SK-N-SH (cell line): ENCODE measurements around the gene STK17B. TPM values are rescaled to one million over a fixed set of nuclear protein-coding genes. Genes with fewer than 3 reads are reported as not detected.

ENCODE experiments used
- CTCF ChIA-PET: fragments of 300-600, 350-600 bp; formaldehyde crosslinking; extraction: SDS; loops from one replicate; lab custom pipeline; 2021; lab: Yijun Ruan, JAX
- POLR2A ChIA-PET: fragments of 350-600 bp; sonication (Branson Sonifier 250); formaldehyde crosslinking; extraction: SDS; loops from one replicate; lab custom pipeline; 2020; ENCODE audit warnings: antibody characterized with exemption, inconsistent platforms; lab: Yijun Ruan, JAX
- DNase-seq: peaks from one replicate; pipeline ENCODE4 v3.0.0; 2012
- H2AFZ ChIP-seq: fragments of 200-600 bp; sonication (generic); 2 replicates; pipeline ENCODE4 v1.8.1; 2016; ENCODE audit warnings: antibody characterized with exemption, mild to moderate bottlenecking, low read depth
- H3F3A ChIP-seq: fragments of 200-600 bp; sonication (generic); replicated peaks from 2 replicates; pipeline ENCODE3; 2016; ENCODE audit warnings: antibody characterized with exemption, mild to moderate bottlenecking; ENCODE audit not compliant: insufficient read depth
- H3K27ac ChIP-seq, 2 experiments: fragments of 200-500 bp in 1 of 2; fragments of 200-600 bp in 1 of 2; sonication (Bioruptor generic) in 1 of 2; sonication (generic), shearing (Covaris generic) in 1 of 2; 2 replicates each; pipeline versions ENCODE4 v1.5.1 to v1.6.1; 2014 to 2016; ENCODE audit warnings: low read depth in 2 of 2, inconsistent platforms in 1 of 2, low read length in 1 of 2, mild to moderate bottlenecking in 1 of 2, mixed read lengths in 1 of 2
- H3K27me3 ChIP-seq: fragments of 200-600 bp; sonication (generic), shearing (Covaris generic); 2 replicates; pipeline ENCODE4 v1.6.1; 2016; ENCODE audit warnings: mixed run types; ENCODE audit not compliant: insufficient read depth
- H3K36me3 ChIP-seq, 2 experiments: fragments of 200-500 bp in 1 of 2; fragments of 200-600 bp in 1 of 2; sonication (Bioruptor generic) in 1 of 2; sonication (generic) in 1 of 2; replicated peaks in 1 of 2; 2 replicates each; pipeline versions ENCODE3 to v1.5.1; 2014 to 2016; ENCODE audit warnings: low read length in 1 of 2, mild to moderate bottlenecking in 1 of 2; ENCODE audit not compliant: insufficient read depth in 2 of 2, control insufficient read depth in 1 of 2
- H3K4me1 ChIP-seq, 2 experiments: fragments of 200-500 bp in 1 of 2; fragments of 200-600 bp in 1 of 2; sonication (Bioruptor generic) in 1 of 2; sonication (generic), shearing (Covaris generic) in 1 of 2; 2 replicates each; pipeline versions ENCODE4 v1.5.1 to v1.6.1; 2014 to 2016; ENCODE audit warnings: low read depth in 1 of 2, low read length in 1 of 2, mixed run types in 1 of 2; ENCODE audit not compliant: insufficient read depth in 2 of 2, control insufficient read depth in 1 of 2
- H3K4me2 ChIP-seq: fragments of 200-600 bp; sonication (generic), shearing (Covaris generic); 2 replicates; pipeline ENCODE4 v1.6.1; 2017; ENCODE audit warnings: mixed run types
- H3K4me3 ChIP-seq, 2 experiments: fragments of 200-500 bp in 1 of 2; fragments of 200-600 bp in 1 of 2; sonication (Bioruptor generic) in 1 of 2; sonication (generic), shearing (Covaris generic) in 1 of 2; 2 replicates each; pipeline versions ENCODE4 v1.5.1 to v1.8.1; 2014 to 2016; ENCODE audit warnings: low read depth in 2 of 2, inconsistent platforms in 1 of 2, low read length in 1 of 2, mild to moderate bottlenecking in 1 of 2, mixed read lengths in 1 of 2, moderate library complexity in 1 of 2
- H3K79me2 ChIP-seq: fragments of 200-600 bp; sonication (generic); 2 replicates; pipeline ENCODE4 v1.8.1; 2017; ENCODE audit warnings: mild to moderate bottlenecking; ENCODE audit not compliant: insufficient read depth
- H3K9ac ChIP-seq: fragments of 200-600 bp; sonication (generic); 2 replicates; pipeline ENCODE4 v1.6.1; 2017; ENCODE audit warnings: mixed run types
- H3K9me2 ChIP-seq: fragments of 200-600 bp; sonication (generic); 2 replicates; pipeline ENCODE4 v1.6.1; 2017; ENCODE audit warnings: mixed run types
- H3K9me3 ChIP-seq: fragments of 200-600 bp; sonication (generic); 2 replicates; pipeline ENCODE4 v1.6.1; 2017; ENCODE audit warnings: mixed run types, mild to moderate bottlenecking, moderate library complexity
- H4K20me1 ChIP-seq: fragments of 200-600 bp; sonication (generic); 2 replicates; pipeline ENCODE4 v1.6.1; 2017; ENCODE audit warnings: mild to moderate bottlenecking, mixed run types; ENCODE audit not compliant: insufficient read depth
- CHD2 ChIP-seq: fragments of 150-350 bp; IDR thresholded peaks from 2 replicates; pipeline ENCODE4 v1.6.1; 2018; ENCODE audit warnings: low read length; ENCODE audit not compliant: partially characterized antibody
- ELF1 ChIP-seq: IDR thresholded peaks from 2 replicates; pipeline ENCODE4 v1.4.0; 2012
- EP300 ChIP-seq, 2 experiments: IDR thresholded peaks; 2 replicates each; pipeline versions ENCODE4 v1.4.0 to v1.6.1; 2012; ENCODE audit warnings: borderline replicate concordance in 1 of 2, low read depth in 1 of 2, low read length in 1 of 2
- FOSL2 ChIP-seq: IDR thresholded peaks from 2 replicates; pipeline ENCODE4 v1.4.0; 2012; ENCODE audit warnings: low read depth, mild to moderate bottlenecking, moderate library complexity, borderline replicate concordance
- JUND ChIP-seq: IDR thresholded peaks from 2 replicates; pipeline ENCODE4 v1.4.0; 2012
- MEF2A ChIP-seq: IDR thresholded peaks from 2 replicates; pipeline ENCODE4 v1.4.0; 2012; ENCODE audit warnings: low read depth, borderline replicate concordance
- NRF1 ChIP-seq: IDR thresholded peaks from 2 replicates; pipeline ENCODE4 v1.6.1; 2012; ENCODE audit warnings: low read depth, mild to moderate bottlenecking, low read length
- POLR2AphosphoS5 ChIP-seq: IDR thresholded peaks from 2 replicates; pipeline ENCODE4 v1.6.1; 2012; ENCODE audit warnings: low read depth, low read length
- RFX5 ChIP-seq: IDR thresholded peaks from 2 replicates; pipeline ENCODE4 v1.6.1; 2012; ENCODE audit warnings: mild to moderate bottlenecking, improper control_type of control experiment, low read length
- TEAD4 ChIP-seq: IDR thresholded peaks from 2 replicates; pipeline ENCODE4 v1.4.0; 2012; ENCODE audit warnings: mild to moderate bottlenecking, borderline replicate concordance; ENCODE audit not compliant: insufficient read depth
- WGBS: methylation state at CpG from one replicate; pipeline ENCODE4 v1.1.6; 2017; ENCODE audit warnings: low lambda C conversion rate; 5-methylcytosine and 5-hydroxymethylcytosine counted together
- polyA plus RNA-seq, 3 experiments: library from polyadenylated mRNA; depleted of rRNA; stranded (reverse); fragments of >200 nt; gene quantifications; 2 replicates each; pipeline ENCODE4 v1.2.3, GENCODE V29; 2012
- TF ChIP-seq, protein P1 (sequence below): fragments of 150-350 bp; IDR thresholded peaks from 2 replicates; pipeline ENCODE4 v1.6.1; 2017; ENCODE audit warnings: antibody characterized with exemption, low read length, low read depth, borderline replicate concordance
- TF ChIP-seq, protein P2 (sequence below): IDR thresholded peaks from 2 replicates; pipeline ENCODE4 v1.4.0; 2012; ENCODE audit warnings: low read depth, borderline replicate concordance
- TF ChIP-seq, protein P3 (sequence below): IDR thresholded peaks from 2 replicates; pipeline ENCODE4; 2012

Gene STK17B
- polyA plus RNA-seq, 1 of the 3 experiments (the other 2 are of a cell fraction): 5.1 TPM

DNA sequence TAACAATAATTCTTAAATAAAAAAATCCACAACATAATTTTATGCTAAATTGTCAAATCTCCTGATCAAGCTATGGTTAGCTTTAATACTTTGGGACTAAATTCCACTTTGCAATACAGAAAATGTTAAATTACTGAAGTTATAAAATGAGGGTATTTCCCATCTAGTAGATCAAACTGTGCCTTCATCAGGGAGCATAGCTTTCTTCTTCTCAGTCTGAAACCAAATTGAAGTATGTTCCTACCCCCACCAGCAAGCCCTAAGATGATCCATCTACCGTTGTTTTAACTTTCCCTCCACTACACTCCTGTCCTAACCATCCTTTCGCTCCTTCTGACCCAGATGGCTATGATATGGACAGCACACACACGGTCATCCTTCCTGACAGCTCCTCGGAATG, 24.4 kb upstream of the STK17B start:
- Histone ChIP-seq H3K79me2 (no peaks in the 10 kb centered on the region; the same call in 1 of the 2 replicates), H3K36me3 (peaks cover 2 to 33% of the 10 kb centered on the region in 2 experiments), H3K4me2 (no peak overlapping the region), H3K4me3 (no peak overlapping the region)
- CTCF ChIA-PET: no interaction called here
- TF ChIP-seq, protein P1, sequence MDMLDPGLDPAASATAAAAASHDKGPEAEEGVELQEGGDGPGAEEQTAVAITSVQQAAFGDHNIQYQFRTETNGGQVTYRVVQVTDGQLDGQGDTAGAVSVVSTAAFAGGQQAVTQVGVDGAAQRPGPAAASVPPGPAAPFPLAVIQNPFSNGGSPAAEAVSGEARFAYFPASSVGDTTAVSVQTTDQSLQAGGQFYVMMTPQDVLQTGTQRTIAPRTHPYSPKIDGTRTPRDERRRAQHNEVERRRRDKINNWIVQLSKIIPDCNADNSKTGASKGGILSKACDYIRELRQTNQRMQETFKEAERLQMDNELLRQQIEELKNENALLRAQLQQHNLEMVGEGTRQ: no peak
- TF ChIP-seq EP300 (IDR thresholded peaks at IDR 0.05; ENCODE audit: borderline replicate concordance in 1 of 2, low read depth in 1 of 2, low read length in 1 of 2): no peak
- no peak for TF ChIP-seq MEF2A
- TF ChIP-seq ELF1: no peak
- TF ChIP-seq CHD2: no peak
- TF ChIP-seq, protein P2, sequence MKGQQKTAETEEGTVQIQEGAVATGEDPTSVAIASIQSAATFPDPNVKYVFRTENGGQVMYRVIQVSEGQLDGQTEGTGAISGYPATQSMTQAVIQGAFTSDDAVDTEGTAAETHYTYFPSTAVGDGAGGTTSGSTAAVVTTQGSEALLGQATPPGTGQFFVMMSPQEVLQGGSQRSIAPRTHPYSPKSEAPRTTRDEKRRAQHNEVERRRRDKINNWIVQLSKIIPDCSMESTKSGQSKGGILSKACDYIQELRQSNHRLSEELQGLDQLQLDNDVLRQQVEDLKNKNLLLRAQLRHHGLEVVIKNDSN: no peak
- TF ChIP-seq, protein P3, sequence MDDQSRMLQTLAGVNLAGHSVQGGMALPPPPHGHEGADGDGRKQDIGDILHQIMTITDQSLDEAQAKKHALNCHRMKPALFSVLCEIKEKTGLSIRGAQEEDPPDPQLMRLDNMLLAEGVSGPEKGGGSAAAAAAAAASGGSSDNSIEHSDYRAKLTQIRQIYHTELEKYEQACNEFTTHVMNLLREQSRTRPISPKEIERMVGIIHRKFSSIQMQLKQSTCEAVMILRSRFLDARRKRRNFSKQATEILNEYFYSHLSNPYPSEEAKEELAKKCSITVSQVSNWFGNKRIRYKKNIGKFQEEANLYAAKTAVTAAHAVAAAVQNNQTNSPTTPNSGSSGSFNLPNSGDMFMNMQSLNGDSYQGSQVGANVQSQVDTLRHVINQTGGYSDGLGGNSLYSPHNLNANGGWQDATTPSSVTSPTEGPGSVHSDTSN: no peak
- no peak for TF ChIP-seq FOSL2
- no peak for TF ChIP-seq RFX5
- TF ChIP-seq POLR2AphosphoS5: no peak
- TF ChIP-seq, all 33 proteins: peak for 0
- POLR2A ChIA-PET: no interaction called here
- WGBS: 81% methylated on average over 4 of the region's 4 CpGs
- Histone ChIP-seq H3K9ac (no peak overlapping the region), H3F3A (peaks cover 14% of the 10 kb centered on the region), H3K9me3 (no peaks in the 10 kb centered on the region), H3K9me2 (no peaks in the 10 kb centered on the region), H4K20me1 (no peaks in the 10 kb centered on the region), H3K27me3 (no peaks in the 10 kb centered on the region), H2AFZ (no peak overlapping the region), H3K4me1 (no peaks in the 10 kb centered on the region), H3K27ac (no peak overlapping the region)
- no peak for DNase-seq

DNA sequence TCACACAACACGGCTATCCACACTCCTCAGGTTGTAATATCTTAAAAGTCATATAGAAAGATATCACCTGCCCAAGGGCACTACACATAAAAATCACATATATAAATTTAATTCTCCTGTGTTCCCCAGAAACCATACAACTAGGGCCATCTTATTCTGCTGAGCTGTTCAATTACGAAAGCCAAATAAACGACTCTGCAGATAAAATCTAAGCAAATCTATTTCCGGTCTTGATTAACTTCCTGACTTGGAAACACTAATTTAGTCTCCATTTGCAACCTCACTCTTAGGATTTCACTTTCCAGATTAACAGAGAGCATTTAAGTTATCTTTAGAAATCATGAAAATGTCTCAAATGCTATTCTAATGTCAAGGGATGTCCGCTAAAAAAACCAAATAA, 23.9 kb upstream of the STK17B start:
- POLR2A ChIA-PET: no interaction called here
- CTCF ChIA-PET: no interaction called here
- 77% methylated on average over 5 of the region's 5 CpGs for WGBS

More for the DNA sequence above, 23.9 kb upstream of the STK17B start:
- no peak overlapping the region for H3K4me3 ChIP-seq
- H4K20me1 ChIP-seq: no peaks in the 10 kb centered on the region
- H3K9me2 ChIP-seq: no peaks in the 10 kb centered on the region
- no peak overlapping the region for H3K27ac ChIP-seq
- H3K4me1 ChIP-seq: no peaks in the 10 kb centered on the region
- peaks cover 11% of the 10 kb centered on the region for H3F3A ChIP-seq
- peaks cover 2 to 28% of the 10 kb centered on the region in 2 experiments for H3K36me3 ChIP-seq
- H3K4me2 ChIP-seq: no peak overlapping the region
- no peak overlapping the region for H3K9ac ChIP-seq
- H3K27me3 ChIP-seq: no peaks in the 10 kb centered on the region
- H2AFZ ChIP-seq: no peak overlapping the region
- TF ChIP-seq TEAD4 (no peak), NRF1 (no peak), JUND (no peak)
- no peaks in the 10 kb centered on the region; the same call in 1 of the 2 replicates for H3K79me2 ChIP-seq
- no peaks in the 10 kb centered on the region for H3K9me3 ChIP-seq
- DNase-seq: no peak
